ENCODE results near the gene GALNT16.
"Not testable (repeated sequence)": the region's sequence is repeated elsewhere in the genome, so short reads cannot be mapped to it uniquely, and the experiment has no call there.

Gene GALNT16

DNA sequence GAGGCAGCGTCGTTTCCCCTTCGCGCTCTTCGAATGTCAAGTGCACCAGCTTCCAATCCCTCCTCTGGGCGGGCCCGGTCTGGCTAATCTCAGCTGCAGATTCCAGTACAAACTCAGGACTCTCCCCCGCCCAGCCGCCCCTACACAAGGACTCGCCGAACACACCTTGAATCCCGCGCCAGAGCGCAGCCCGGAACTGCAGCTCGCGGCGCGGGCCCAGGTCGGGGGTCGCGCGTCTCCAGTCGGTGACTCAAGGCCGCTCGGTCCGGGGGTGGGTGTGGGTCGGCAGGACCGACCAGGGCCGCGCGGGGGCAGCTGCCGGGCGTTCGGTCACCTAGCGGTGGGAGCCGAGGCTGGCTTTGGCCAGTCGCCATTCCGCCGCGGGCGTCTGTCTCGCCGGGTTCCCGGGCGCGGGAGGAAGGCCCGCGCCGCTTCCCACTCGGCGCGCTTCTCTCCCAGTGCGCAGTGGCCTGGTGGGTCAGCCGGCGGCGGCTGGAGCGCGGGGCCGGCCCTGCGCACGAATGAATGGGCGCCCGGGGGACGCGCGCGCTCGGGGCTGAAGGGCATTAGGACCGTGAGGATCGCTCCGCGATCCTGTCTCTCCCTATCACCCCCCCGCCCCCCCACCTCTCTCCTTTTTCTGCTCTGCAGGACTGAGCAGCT is at the start of gene GALNT16:
GALNT16 (plus strand) TSS at position 632 of the 663 bp plus-strand sequence. CDS start 133 bp downstream, outside the sequence.
- Histone ChIP-seq H3K4me3 (ENCODE audit: low read depth in 1 of 2, low read length in 2 of 2) (no peak within 1 kb of the TSS), H3K4me2 (ENCODE audit: insufficient read depth, low read length) (no peak within 1 kb of the TSS), H3K4me1 (ENCODE audit: insufficient read depth, low read length) (no peaks in the 10 kb centered on the region), H2AFZ (ENCODE audit: low read depth, low read length) (no peak within 1 kb of the TSS), H3K9ac (ENCODE audit: low read depth, low read length) (no peak within 1 kb of the TSS), H3K79me2 (ENCODE audit: insufficient read depth, low read length) (no peaks in the 10 kb centered on the region), H3K36me3 (ENCODE audit: insufficient read depth, low read length) (no peaks in the 10 kb centered on the region), H4K20me1 (ENCODE audit: insufficient read depth, low read length) (no peaks in the 10 kb centered on the region), H3K27me3 (ENCODE audit: insufficient read depth, low read length, poor library complexity) (peaks cover 7% of the 10 kb centered on the region), H3K9me3 (ENCODE audit: insufficient read depth, low read length, severe bottlenecking) (no peaks in the 10 kb centered on the region), H3K27ac (ENCODE audit: low read length) (no peak within 1 kb of the TSS)
- TF ChIP-seq, protein P1, sequence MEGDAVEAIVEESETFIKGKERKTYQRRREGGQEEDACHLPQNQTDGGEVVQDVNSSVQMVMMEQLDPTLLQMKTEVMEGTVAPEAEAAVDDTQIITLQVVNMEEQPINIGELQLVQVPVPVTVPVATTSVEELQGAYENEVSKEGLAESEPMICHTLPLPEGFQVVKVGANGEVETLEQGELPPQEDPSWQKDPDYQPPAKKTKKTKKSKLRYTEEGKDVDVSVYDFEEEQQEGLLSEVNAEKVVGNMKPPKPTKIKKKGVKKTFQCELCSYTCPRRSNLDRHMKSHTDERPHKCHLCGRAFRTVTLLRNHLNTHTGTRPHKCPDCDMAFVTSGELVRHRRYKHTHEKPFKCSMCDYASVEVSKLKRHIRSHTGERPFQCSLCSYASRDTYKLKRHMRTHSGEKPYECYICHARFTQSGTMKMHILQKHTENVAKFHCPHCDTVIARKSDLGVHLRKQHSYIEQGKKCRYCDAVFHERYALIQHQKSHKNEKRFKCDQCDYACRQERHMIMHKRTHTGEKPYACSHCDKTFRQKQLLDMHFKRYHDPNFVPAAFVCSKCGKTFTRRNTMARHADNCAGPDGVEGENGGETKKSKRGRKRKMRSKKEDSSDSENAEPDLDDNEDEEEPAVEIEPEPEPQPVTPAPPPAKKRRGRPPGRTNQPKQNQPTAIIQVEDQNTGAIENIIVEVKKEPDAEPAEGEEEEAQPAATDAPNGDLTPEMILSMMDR (IDR thresholded peaks at IDR 0.05; ENCODE audit: borderline replicate concordance, extremely low read depth, low read length, poor library complexity, severe bottlenecking), result no peak
- TF ChIP-seq EZH2 (IDR thresholded peaks at IDR 0.05; ENCODE audit: borderline replicate concordance, low read depth, low read length, severe bottlenecking), result no peak
- DNase-seq (no peak), ATAC-seq (ENCODE audit: insufficient read depth, low read depth) (no peak)

DNA sequence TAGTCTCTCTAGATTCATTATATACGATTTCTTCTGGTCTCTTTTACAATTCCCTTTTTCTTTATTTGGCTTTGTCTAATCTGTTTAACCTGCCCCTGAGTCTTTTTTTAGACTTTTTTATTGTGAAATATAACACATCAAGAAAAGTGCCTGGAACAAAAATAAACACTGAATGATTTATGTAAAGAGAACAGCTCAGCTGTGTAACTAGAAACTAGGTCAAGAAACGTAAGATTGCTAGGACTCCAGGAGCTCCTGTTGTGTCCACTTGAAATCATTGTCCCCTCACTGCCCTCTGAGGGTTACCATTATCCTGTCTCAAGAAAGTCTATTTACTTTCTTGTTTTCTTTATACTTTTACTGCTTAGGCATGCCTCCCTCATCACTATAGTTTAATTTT is 45.6 kb upstream of the GALNT16 start:
- Histone ChIP-seq H3K36me3 (ENCODE audit: insufficient read depth, low read length) (no peaks in the 10 kb centered on the region), H3K9me3 (ENCODE audit: insufficient read depth, low read length, severe bottlenecking) (no peaks in the 10 kb centered on the region), H3K4me2 (ENCODE audit: insufficient read depth, low read length) (no peak overlapping the region), H3K27ac (ENCODE audit: low read length) (no peak overlapping the region), H3K79me2 (ENCODE audit: insufficient read depth, low read length) (no peaks in the 10 kb centered on the region), H3K9ac (ENCODE audit: low read depth, low read length) (no peak overlapping the region), H3K27me3 (ENCODE audit: insufficient read depth, low read length, poor library complexity) (no peaks in the 10 kb centered on the region), H3K4me3 (ENCODE audit: low read depth in 1 of 2, low read length in 2 of 2) (no peak overlapping the region), H2AFZ (ENCODE audit: low read depth, low read length) (no peak overlapping the region), H4K20me1 (ENCODE audit: insufficient read depth, low read length) (no peaks in the 10 kb centered on the region), H3K4me1 (ENCODE audit: insufficient read depth, low read length) (no peaks in the 10 kb centered on the region)
- TF ChIP-seq, protein P1 (IDR thresholded peaks at IDR 0.05; ENCODE audit: borderline replicate concordance, extremely low read depth, low read length, poor library complexity, severe bottlenecking), result no peak
- no peak for TF ChIP-seq EZH2 (IDR thresholded peaks at IDR 0.05; ENCODE audit: borderline replicate concordance, low read depth, low read length, severe bottlenecking)
- no peak for DNase-seq
- ATAC-seq (ENCODE audit: insufficient read depth, low read depth), result no peak

DNA sequence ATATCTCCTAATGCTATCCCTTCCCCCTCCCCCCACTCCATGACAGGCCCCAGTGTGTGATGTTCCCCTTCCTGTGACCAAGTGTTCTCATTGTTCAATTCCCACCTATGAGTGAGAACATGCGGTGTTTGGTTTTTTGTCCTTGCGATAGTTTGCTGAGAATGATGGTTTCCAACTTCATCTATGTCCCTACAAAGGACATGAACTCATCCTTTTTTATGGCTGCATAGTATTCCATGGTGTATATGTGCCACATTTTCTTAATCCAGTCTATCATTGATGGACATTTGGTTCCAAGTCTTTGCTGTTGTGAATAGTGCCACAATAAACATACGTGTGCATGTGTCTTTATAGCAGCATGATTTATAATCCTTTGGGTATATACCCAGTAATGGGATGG is 42.3 kb upstream of the GALNT16 start:
- not testable (repeated sequence) for H3K27ac ChIP-seq (ENCODE audit: low read length); H3K4me2 ChIP-seq (ENCODE audit: insufficient read depth, low read length); H3K9me3 ChIP-seq (ENCODE audit: insufficient read depth, low read length, severe bottlenecking); H4K20me1 ChIP-seq (ENCODE audit: insufficient read depth, low read length); H2AFZ ChIP-seq (ENCODE audit: low read depth, low read length); H3K79me2 ChIP-seq (ENCODE audit: insufficient read depth, low read length); H3K9ac ChIP-seq (ENCODE audit: low read depth, low read length); ATAC-seq (ENCODE audit: insufficient read depth, low read depth); H3K4me3 ChIP-seq (ENCODE audit: low read depth in 1 of 2, low read length in 2 of 2); H3K27me3 ChIP-seq (ENCODE audit: insufficient read depth, low read length, poor library complexity); DNase-seq; H3K4me1 ChIP-seq (ENCODE audit: insufficient read depth, low read length); H3K36me3 ChIP-seq (ENCODE audit: insufficient read depth, low read length)

DNA sequence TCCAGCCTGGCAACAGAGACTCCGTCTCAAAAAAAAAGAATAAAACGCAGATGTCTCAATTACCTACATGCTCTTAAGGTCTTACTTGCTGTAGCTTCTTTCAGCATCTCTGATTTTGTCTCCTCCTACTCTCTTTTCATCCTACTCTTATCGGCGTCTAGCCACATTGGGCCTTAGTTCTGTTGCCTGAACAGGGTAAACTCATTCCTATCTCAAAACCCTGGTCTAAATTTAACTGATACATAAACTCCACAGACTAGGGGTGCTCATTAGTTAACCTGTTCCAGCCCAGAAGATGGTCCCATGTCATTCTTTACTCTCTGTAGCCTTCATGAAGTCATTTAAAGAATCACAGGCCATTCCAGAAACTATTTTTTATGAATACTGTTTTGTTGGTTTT is 35.0 kb upstream of the GALNT16 start:
- H3K9me3 ChIP-seq (ENCODE audit: insufficient read depth, low read length, severe bottlenecking), result no peaks in the 10 kb centered on the region
- no peak overlapping the region for H3K9ac ChIP-seq (ENCODE audit: low read depth, low read length)
- no peaks in the 10 kb centered on the region for H3K27me3 ChIP-seq (ENCODE audit: insufficient read depth, low read length, poor library complexity)
- ATAC-seq (ENCODE audit: insufficient read depth, low read depth) (no peak), DNase-seq (no peak)
- no peak for TF ChIP-seq EZH2 (IDR thresholded peaks at IDR 0.05; ENCODE audit: borderline replicate concordance, low read depth, low read length, severe bottlenecking)
- TF ChIP-seq, protein P1 (IDR thresholded peaks at IDR 0.05; ENCODE audit: borderline replicate concordance, extremely low read depth, low read length, poor library complexity, severe bottlenecking), result no peak
- no peaks in the 10 kb centered on the region for H3K79me2 ChIP-seq (ENCODE audit: insufficient read depth, low read length)
- no peak overlapping the region for H3K4me3 ChIP-seq (ENCODE audit: low read depth in 1 of 2, low read length in 2 of 2)
- H3K36me3 ChIP-seq (ENCODE audit: insufficient read depth, low read length), result no peaks in the 10 kb centered on the region
- no peaks in the 10 kb centered on the region for H4K20me1 ChIP-seq (ENCODE audit: insufficient read depth, low read length)
- no peaks in the 10 kb centered on the region for H3K4me1 ChIP-seq (ENCODE audit: insufficient read depth, low read length)
- no peak overlapping the region for H3K4me2 ChIP-seq (ENCODE audit: insufficient read depth, low read length)
- no peak overlapping the region for H2AFZ ChIP-seq (ENCODE audit: low read depth, low read length)
- H3K27ac ChIP-seq (ENCODE audit: low read length), result no peak overlapping the region
